HepG2 (cell line): ENCODE data around the gene HEXIM1. TPM values are rescaled to one million over a fixed set of nuclear protein-coding genes. Genes with fewer than 3 reads are reported as not detected.

Source experiments
- ATF7-NPFF ChIP-seq: sonication (generic); formaldehyde crosslinking; IDR thresholded peaks from 2 replicates; pipeline ENCODE4 v1.8.1; 2023; ENCODE audit warnings: mild to moderate bottlenecking, low read depth, missing genetic modification reagents, moderate library complexity
- CENPX ChIP-seq: sonication (generic); formaldehyde crosslinking; IDR thresholded peaks from 2 replicates; pipeline ENCODE4 v1.9.0; 2021; ENCODE audit warnings: mild to moderate bottlenecking, missing genetic modification reagents, moderate library complexity
- ELF1 ChIP-seq: sonication (generic); formaldehyde crosslinking; IDR thresholded peaks from 2 replicates; pipeline ENCODE4 v1.4.0; 2020; ENCODE audit warnings: missing genetic modification reagents
- FOSL1 ChIP-seq: sonication (generic); formaldehyde crosslinking; IDR thresholded peaks from 2 replicates; pipeline ENCODE4 v1.9.0; 2021; ENCODE audit warnings: missing genetic modification reagents, borderline replicate concordance
- FOSL2 ChIP-seq: sonication (generic); formaldehyde crosslinking; IDR thresholded peaks from 2 replicates; pipeline ENCODE4 v1.4.0; 2020; ENCODE audit warnings: missing genetic modification reagents
- FOXA1 ChIP-seq, 2 experiments: fragments of 450-650 bp in 1 of 2; sonication (generic) in 1 of 2; formaldehyde crosslinking in 1 of 2; IDR thresholded peaks; 2 replicates each; pipeline versions ENCODE4 v1.4.0 to v1.6.1; 2016 to 2020; ENCODE audit warnings: missing genetic modification reagents in 1 of 2
- GZF1 ChIP-seq: sonication (generic); formaldehyde crosslinking; IDR thresholded peaks from 2 replicates; pipeline ENCODE4 v1.5.1; 2020; ENCODE audit warnings: mild to moderate bottlenecking, missing genetic modification reagents
- HOXA7 ChIP-seq: sonication (generic); formaldehyde crosslinking; IDR thresholded peaks from 2 replicates; pipeline ENCODE4 v1.8.1; 2022; ENCODE audit warnings: mild to moderate bottlenecking, missing genetic modification reagents, moderate library complexity
- NCOA5 ChIP-seq: sonication (generic); formaldehyde crosslinking; IDR thresholded peaks from 2 replicates; pipeline ENCODE4 v1.4.0; 2020; ENCODE audit warnings: missing genetic modification reagents
- NR0B2 ChIP-seq: sonication (generic); formaldehyde crosslinking; IDR thresholded peaks from 2 replicates; pipeline ENCODE4 v1.4.0; 2020; ENCODE audit warnings: mild to moderate bottlenecking, missing genetic modification reagents
- NR2F2 ChIP-seq: IDR thresholded peaks from 2 replicates; pipeline ENCODE4 v1.6.1; 2012; ENCODE audit warnings: low read depth, inconsistent platforms, borderline replicate concordance
- PAX8 ChIP-seq: sonication (generic); formaldehyde crosslinking; IDR thresholded peaks from 2 replicates; pipeline ENCODE4 v1.8.0; 2022; ENCODE audit warnings: mild to moderate bottlenecking, missing genetic modification reagents, borderline replicate concordance
- POLR2G ChIP-seq: fragments of 200-400 bp; formaldehyde crosslinking; IDR thresholded peaks from 2 replicates; pipeline ENCODE4 v1.6.1; 2018; ENCODE audit warnings: mild to moderate bottlenecking, low read depth, low read length, moderate library complexity
- RARG ChIP-seq: sonication (generic); formaldehyde crosslinking; IDR thresholded peaks from 2 replicates; pipeline ENCODE4 v1.4.0; 2020; ENCODE audit warnings: low read depth, mild to moderate bottlenecking, missing genetic modification reagents
- RXRA ChIP-seq: sonication (generic); formaldehyde crosslinking; IDR thresholded peaks from 2 replicates; pipeline ENCODE4 v1.5.1; 2020; ENCODE audit warnings: missing genetic modification reagents
- SNAI1 ChIP-seq: sonication (generic); formaldehyde crosslinking; IDR thresholded peaks from 2 replicates; pipeline ENCODE4 v1.5.0; 2020; ENCODE audit warnings: mild to moderate bottlenecking, missing genetic modification reagents, borderline replicate concordance
- TEAD3 ChIP-seq: optimal IDR thresholded peaks from 2 replicates; pipeline ENCODE3; 2016; ENCODE audit warnings: borderline replicate concordance
- YEATS4 ChIP-seq: sonication (generic); formaldehyde crosslinking; IDR thresholded peaks from 2 replicates; pipeline ENCODE4 v1.4.0; 2020; ENCODE audit warnings: missing genetic modification reagents, borderline replicate concordance
- ZBTB21 ChIP-seq: sonication (generic); formaldehyde crosslinking; IDR thresholded peaks from 2 replicates; pipeline ENCODE4 v1.4.0; 2020; ENCODE audit warnings: missing genetic modification reagents
- ZFY ChIP-seq: sonication (generic); formaldehyde crosslinking; IDR thresholded peaks from 2 replicates; pipeline ENCODE4 v1.4.0; 2020; ENCODE audit warnings: missing genetic modification reagents
- ZNF431 ChIP-seq: sonication (generic); formaldehyde crosslinking; IDR thresholded peaks from 2 replicates; pipeline ENCODE4 v1.9.0; 2022; ENCODE audit warnings: missing genetic modification reagents, low read depth, mild to moderate bottlenecking, borderline replicate concordance
- ZNF800 ChIP-seq: sonication (generic); formaldehyde crosslinking; IDR thresholded peaks from 2 replicates; pipeline ENCODE4 v1.4.0; 2020; ENCODE audit warnings: missing genetic modification reagents
- ZSCAN30 ChIP-seq: sonication (generic); formaldehyde crosslinking; IDR thresholded peaks from 2 replicates; pipeline ENCODE4 v1.5.0; 2020; ENCODE audit warnings: mild to moderate bottlenecking, missing genetic modification reagents
- polyA plus RNA-seq, 8 experiments: library from polyadenylated mRNA; depleted of rRNA in 3 of 8; stranded (reverse) in 7 of 8; unstranded in 1 of 8; fragments of >200 nt; fragmentation: Illumina TruSeq in 4 of 8; extraction: Trizol in 4 of 8; gene quantifications; 2 replicates each; pipeline versions ENCODE4 v1.2.1 to v1.2.3, GENCODE V29; 2011 to 2016; ENCODE audit warnings: low read depth in 4 of 8, missing spikeins in 1 of 8, mixed read lengths in 1 of 8; ENCODE audit not compliant: insufficient read depth in 1 of 8
- total RNA-seq, 5 experiments: library from RNA; depleted of rRNA; stranded (reverse); fragments of >200 nt; fragmentation: Illumina TruSeq; extraction: Trizol; gene quantifications; 2 replicates each; pipeline ENCODE4 v1.2.3, GENCODE V29; 2016; ENCODE audit warnings: low read depth in 1 of 5

HEXIM1 gene
- total and polyA plus RNA-seq, 2 of the 13 experiments (the other 11 are each of a cell fraction or from before 2014, with no cell fraction given): 10.5 to 16.6 TPM

GRCh38 chr17:45160447-45161287 is 12.4 kb downstream of the HEXIM1 start (continued):
- TF ChIP-seq GZF1 (peak; percentile 93), ZFY (CRISPR knock-in tag) (peak; percentile 64; the same call in 1 of the 2 replicates), FOSL2 (CRISPR knock-in tag) (peak; percentile 18; the same call in 1 of the 2 replicates), YEATS4 (peak; percentile 88; the same call in 1 of the 2 replicates), ELF1 (CRISPR knock-in tag) (no peak), NCOA5 (0 out of 2 replicates have a peak, but pooled peaks have one; percentile 69), NR2F2 (0 out of 2 replicates have a peak, but pooled peaks have one; percentile 42), RARG (CRISPR knock-in tag) (peak; percentile 43), ATF7-NPFF (CRISPR knock-in tag) (peak; percentile 65; the same call in 1 of the 2 replicates), ZNF431 (no peak), TEAD3 (CRISPR knock-in tag) (peak; percentile 83), HOXA7 (no peak), ZBTB21 (CRISPR knock-in tag) (no peak), PAX8 (CRISPR knock-in tag) (peak; percentile 42; the same call in 1 of the 2 replicates), SNAI1 (CRISPR knock-in tag) (0 out of 2 replicates have a peak, but pooled peaks have one; percentile 49), ZNF800 (peak; percentile 77; the same call in 1 of the 2 replicates), POLR2G (peak; percentile 95), ZSCAN30 (CRISPR knock-in tag) (0 out of 2 replicates have a peak, but pooled peaks have one; percentile 12), FOSL1 (CRISPR knock-in tag) (peak; percentile 44; the same call in 1 of the 2 replicates), RXRA (CRISPR knock-in tag) (no peak; the same call in 1 of the 2 replicates), FOXA1 (IDR thresholded peaks at IDR 0.05) (no peak), FOXA1 (CRISPR knock-in tag; IDR thresholded peaks at IDR 0.05) (no peak), NR0B2 (CRISPR knock-in tag) (peak; percentile 86), CENPX (CRISPR knock-in tag) (no peak)
